ENCODE measurements around the gene TMEM178A. TPM values are rescaled to one million over a fixed set of nuclear protein-coding genes. Genes with fewer than 3 reads are reported as not detected.

The TMEM178A gene
- polyA plus RNA-seq, 3 donors: 0.15 TPM; not detected in 2

GRCh38 chr2:39689876-39690275 lies 24.2 kb downstream of the TMEM178A start:
- Mint-ChIP-seq H3K9me3 (peaks cover 0 to 5% (median 3%) of the 10 kb centered on the region in 7 donors), H3K27ac (no peak overlapping the region), H3K4me3 (no peak overlapping the region), H3K36me3 (no peaks in the 10 kb centered on the region), H3K27me3 (ENCODE audit: low read depth in 3 of 3) (no peaks in the 10 kb centered on the region), H3K4me1 (peaks cover 2% of the 10 kb centered on the region)
- intact Hi-C loops (cut with micrococcal nuclease): no loop called here
- Histone ChIP-seq H3K27ac (ENCODE audit: low read depth in 1 of 2, low read length in 2 of 2) (no peak overlapping the region), H3K9ac (ENCODE audit: insufficient read depth, low read length, poor library complexity, severe bottlenecking) (no peak overlapping the region), H2AFZ (ENCODE audit: insufficient read depth, low read depth, low read length, poor library complexity, severe bottlenecking) (no peak overlapping the region), H4K20me1 (ENCODE audit: insufficient read depth, low read length) (no peaks in the 10 kb centered on the region), H3K79me2 (ENCODE audit: insufficient read depth, low read length) (no peaks in the 10 kb centered on the region), H3K9me3 (replicated peaks in 1 of 2; ENCODE audit: control insufficient read depth in 1 of 2, insufficient read depth in 1 of 2, low read length in 2 of 2) (no peaks in the 10 kb centered on the region), H3K4me1 (ENCODE audit: control insufficient read depth in 1 of 2, insufficient read depth in 2 of 2, low read length in 2 of 2) (no peaks in the 10 kb centered on the region), H3K4me3 (replicated peaks in 1 of 3; ENCODE audit: low read depth in 2 of 3, low read length in 3 of 3) (no peak overlapping the region), H3K36me3 (replicated peaks in 1 of 2; ENCODE audit: control insufficient read depth in 1 of 2, insufficient read depth in 2 of 2, low read length in 2 of 2) (no peaks in the 10 kb centered on the region), H3K4me2 (replicated peaks; ENCODE audit: extremely low read depth, low read length, poor library complexity, severe bottlenecking) (no peak overlapping the region), H3K27me3 (ENCODE audit: control insufficient read depth in 2 of 2, insufficient read depth in 2 of 2, low read length in 2 of 2) (no peaks in the 10 kb centered on the region)
- no peak for TF ChIP-seq CTCF (IDR thresholded peaks at IDR 0.05)
- WGBS (ENCODE audit: insufficient coverage): 95% methylated on average over 3 of the region's 6 CpGs
- no peak for DNase-seq

GRCh38 chr2:39693245-39693644 lies 27.5 kb downstream of the TMEM178A start:
- Mint-ChIP-seq H3K27ac (no peak overlapping the region), H3K4me3 (no peak overlapping the region), H3K36me3 (no peaks in the 10 kb centered on the region), H3K4me1 (no peaks in the 10 kb centered on the region), H3K9me3 (peaks cover 0 to 5% (median 3%) of the 10 kb centered on the region in 7 donors), H3K27me3 (ENCODE audit: low read depth in 3 of 3) (peaks cover 0 to 3% (median 0%) of the 10 kb centered on the region in 3 donors)
- no peak for TF ChIP-seq CTCF (IDR thresholded peaks at IDR 0.05)
- Histone ChIP-seq H3K27me3 (ENCODE audit: control insufficient read depth in 2 of 2, insufficient read depth in 2 of 2, low read length in 2 of 2) (no peaks in the 10 kb centered on the region), H3K9ac (ENCODE audit: insufficient read depth, low read length, poor library complexity, severe bottlenecking) (no peak overlapping the region), H3K27ac (ENCODE audit: low read depth in 1 of 2, low read length in 2 of 2) (no peak overlapping the region), H3K4me2 (replicated peaks; ENCODE audit: extremely low read depth, low read length, poor library complexity, severe bottlenecking) (no peak overlapping the region), H4K20me1 (ENCODE audit: insufficient read depth, low read length) (no peaks in the 10 kb centered on the region), H3K4me3 (replicated peaks in 1 of 3; ENCODE audit: low read depth in 2 of 3, low read length in 3 of 3) (no peak overlapping the region), H3K79me2 (ENCODE audit: insufficient read depth, low read length) (no peaks in the 10 kb centered on the region), H3K4me1 (ENCODE audit: control insufficient read depth in 1 of 2, insufficient read depth in 2 of 2, low read length in 2 of 2) (no peaks in the 10 kb centered on the region), H3K36me3 (replicated peaks in 1 of 2; ENCODE audit: control insufficient read depth in 1 of 2, insufficient read depth in 2 of 2, low read length in 2 of 2) (no peaks in the 10 kb centered on the region), H2AFZ (ENCODE audit: insufficient read depth, low read depth, low read length, poor library complexity, severe bottlenecking) (no peak overlapping the region), H3K9me3 (replicated peaks in 1 of 2; ENCODE audit: control insufficient read depth in 1 of 2, insufficient read depth in 1 of 2, low read length in 2 of 2) (no peaks in the 10 kb centered on the region)
- no peak for DNase-seq
- intact Hi-C loops (cut with micrococcal nuclease): no loop called here
- WGBS (ENCODE audit: insufficient coverage): no CpG with 5 or more reads among the region's 1 CpG
